Measurements from ENCODE around the gene PHTF2. TPM values are rescaled to one million over a fixed set of nuclear protein-coding genes. Genes with fewer than 3 reads are reported as not detected.

The PHTF2 gene
- total and polyA plus RNA-seq, 12 donors, result 12.8 to 29.1 (median 25.1) TPM

- Histone ChIP-seq H3K9me3 (peaks cover 0 to 43% (median 6%) of the 10 kb centered on the region in 11 donors), H3K27ac (no peak overlapping the region), H3K27me3 (no peaks in the 10 kb centered on the region), H3K4me3 (no peak overlapping the region), H3K4me1 (peaks cover 0 to 26% (median 13%) of the 10 kb centered on the region in 9 donors), H3K36me3 (no peaks in the 10 kb centered on the region)
- no peak for ATAC-seq
- WGBS, 2 donors, result 81 to 83% methylated on average over 2 of the region's 2 CpGs
- TF ChIP-seq CTCF (IDR thresholded peaks at IDR 0.05), result no peak
- DNase-seq, result no peak
- intact Hi-C loops (cut with DNase I), result no loop called here
Observed at GRCh38 chr7:77826300-77826699, 27.7 kb downstream of the PHTF2 start.

- peaks cover 0 to 26% (median 13%) of the 10 kb centered on the region in 9 donors for H3K4me1 ChIP-seq
- H3K4me3 ChIP-seq, result no peak overlapping the region
- intact Hi-C loops (cut with DNase I), result no loop called here
- TF ChIP-seq CTCF (IDR thresholded peaks at IDR 0.05), result no peak
- peaks cover 0 to 31% (median 3%) of the 10 kb centered on the region in 11 donors for H3K9me3 ChIP-seq
- H3K27ac ChIP-seq, result no peak overlapping the region
- H3K36me3 ChIP-seq, result no peaks in the 10 kb centered on the region
- no peaks in the 10 kb centered on the region for H3K27me3 ChIP-seq
- ATAC-seq, result no peak
- WGBS, 2 donors, result 67 to 69% methylated on average over 2 of the region's 2 CpGs
- no peak for DNase-seq
Observed at GRCh38 chr7:77827999-77828398, 29.4 kb downstream of the PHTF2 start.

GRCh38 chr7:77830649-77831355 is 32.2 kb downstream of the PHTF2 start:
- DNase-seq (no peak), ATAC-seq (peak in 4 of 8 donors; percentile 18 to 39 (median 30))
- TF ChIP-seq CTCF (IDR thresholded peaks at IDR 0.05), result no peak
- intact Hi-C loops (cut with DNase I), result no loop called here
- H3K27me3 ChIP-seq, result no peaks in the 10 kb centered on the region
- H3K27ac ChIP-seq, result no peak overlapping the region
- no peak overlapping the region for H3K4me3 ChIP-seq
- 63 to 74% methylated on average over 8 of the region's 8 CpGs for WGBS, 2 donors
- H3K9me3 ChIP-seq, result peaks cover 0 to 15% (median 3%) of the 10 kb centered on the region in 11 donors
- no peaks in the 10 kb centered on the region for H3K36me3 ChIP-seq
- H3K4me1 ChIP-seq, result peaks cover 0 to 28% (median 19%) of the 10 kb centered on the region in 9 donors

DNA sequence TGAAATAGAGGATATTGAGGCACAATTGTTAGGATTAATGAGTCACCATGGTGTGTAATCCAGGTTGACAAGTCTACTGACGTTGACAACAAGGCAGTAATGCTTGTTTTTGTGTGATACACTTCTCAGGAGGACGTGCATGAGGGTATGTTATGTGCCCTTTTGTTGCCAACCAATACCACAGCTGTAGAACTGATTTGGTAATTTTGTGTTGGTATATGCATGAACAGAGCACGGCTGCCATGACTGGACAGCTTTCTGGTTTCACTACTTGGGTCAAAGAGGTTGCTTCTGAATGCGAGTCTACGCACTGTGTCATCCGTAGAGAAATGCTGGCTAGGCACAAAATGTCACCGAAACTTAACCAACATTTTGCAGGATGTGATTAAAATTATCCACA is 32.9 kb downstream of the PHTF2 start:
- Histone ChIP-seq H3K36me3 (no peaks in the 10 kb centered on the region), H3K27me3 (no peaks in the 10 kb centered on the region), H3K9me3 (peaks cover 0 to 8% (median under 1%) of the 10 kb centered on the region in 11 donors), H3K4me3 (no peak overlapping the region), H3K27ac (no peak overlapping the region), H3K4me1 (peaks cover 0 to 28% (median 19%) of the 10 kb centered on the region in 9 donors)
- ATAC-seq (no peak), DNase-seq (no peak)
- intact Hi-C loops (cut with DNase I), result no loop called here
- WGBS, 2 donors, result 95 to 97% methylated on average over 7 of the region's 7 CpGs
- TF ChIP-seq CTCF (IDR thresholded peaks at IDR 0.05), result no peak
